Stimulated activated CD8-positive, alpha-beta memory T cell treated with anti-CD3 and anti-CD28 coated beads, Interleukin-4, amount 100 ng/mL, for 24 hours (primary cell): ENCODE results near the gene NSUN3.

Source experiments
- DNase-seq: peaks from one replicate; pipeline ENCODE4 v3.0.0-alpha.2; 2020; ENCODE audit warnings: low read depth

The NSUN3 gene

DNA sequence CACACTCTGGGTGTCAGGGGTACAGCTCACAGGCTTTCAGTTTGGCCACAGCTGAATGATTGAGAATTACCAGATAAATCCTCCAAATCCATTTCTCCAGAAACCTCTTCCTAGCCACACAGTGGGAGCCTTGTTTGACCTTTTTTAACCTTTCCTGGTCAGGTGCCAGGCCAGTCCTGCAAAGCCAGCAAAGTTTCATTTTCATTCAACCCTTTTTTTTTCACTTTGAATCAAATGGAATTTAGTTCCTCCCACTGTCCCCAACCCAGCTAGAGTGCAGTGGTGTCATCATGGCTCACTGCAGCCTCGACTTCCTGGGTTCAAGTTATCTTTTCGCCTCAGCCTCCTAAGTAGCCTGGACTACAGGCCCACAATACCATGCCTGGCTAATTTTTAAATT lies 67.8 kb downstream of the NSUN3 start:
- DNase-seq = no peak

DNA sequence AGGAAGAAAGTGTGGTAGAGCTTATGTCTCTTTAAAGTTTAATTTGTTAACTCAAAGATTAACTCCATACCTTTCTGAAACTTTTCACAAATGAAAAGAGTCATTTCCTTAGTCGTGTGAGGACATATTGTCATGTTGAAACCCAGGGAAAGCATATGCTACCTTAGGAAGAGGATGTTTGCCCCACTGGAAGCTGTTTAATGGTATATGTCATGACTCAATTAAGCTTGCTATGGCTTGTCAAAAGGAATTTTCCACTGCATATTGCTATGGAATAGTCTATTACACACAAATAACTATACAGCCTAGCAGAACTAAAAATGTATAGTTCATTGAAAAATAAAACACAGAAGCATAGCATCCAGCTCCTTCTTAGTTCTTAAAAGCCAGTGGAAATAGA lies 69.9 kb downstream of the NSUN3 start:
- DNase-seq = no peak

DNA sequence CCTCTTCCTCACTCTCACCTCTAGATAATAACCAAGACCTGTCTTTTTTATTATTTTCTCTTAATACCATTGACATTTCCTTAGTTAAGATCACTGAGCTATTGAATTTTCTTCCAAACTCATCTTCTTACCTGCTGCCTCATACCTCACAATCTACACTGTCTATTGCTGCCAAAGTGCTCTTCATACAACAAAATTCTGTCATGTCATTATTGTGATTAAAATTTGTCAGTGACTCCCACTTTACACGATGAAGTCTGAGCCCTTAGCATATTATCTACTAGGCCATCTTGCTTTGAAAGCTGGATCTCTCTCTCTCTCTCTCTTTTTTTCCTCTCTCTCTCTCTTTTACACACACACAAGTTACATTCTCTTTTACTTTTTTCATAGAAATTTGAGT lies 73.3 kb downstream of the NSUN3 start:
- DNase-seq = no peak

DNA sequence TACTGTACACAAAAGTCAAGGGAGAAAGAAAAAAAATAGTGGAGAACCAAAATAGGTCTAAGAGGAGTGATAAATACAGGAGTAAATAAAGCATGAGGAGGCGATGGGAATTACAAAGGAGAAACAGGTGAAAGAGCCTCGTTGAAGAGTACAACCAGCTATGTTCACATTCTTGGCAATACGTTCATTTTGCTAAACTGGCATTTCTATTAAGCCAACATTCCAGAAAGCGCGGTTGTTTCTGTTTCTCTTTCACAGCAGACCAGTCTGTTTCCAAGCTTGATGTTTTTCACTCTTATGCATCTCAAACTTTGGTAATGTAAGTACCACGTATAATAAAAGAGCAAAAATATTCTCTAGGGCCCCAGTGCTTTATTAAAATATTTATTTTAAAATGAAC lies 74.5 kb downstream of the NSUN3 start:
- no peak for DNase-seq

DNA sequence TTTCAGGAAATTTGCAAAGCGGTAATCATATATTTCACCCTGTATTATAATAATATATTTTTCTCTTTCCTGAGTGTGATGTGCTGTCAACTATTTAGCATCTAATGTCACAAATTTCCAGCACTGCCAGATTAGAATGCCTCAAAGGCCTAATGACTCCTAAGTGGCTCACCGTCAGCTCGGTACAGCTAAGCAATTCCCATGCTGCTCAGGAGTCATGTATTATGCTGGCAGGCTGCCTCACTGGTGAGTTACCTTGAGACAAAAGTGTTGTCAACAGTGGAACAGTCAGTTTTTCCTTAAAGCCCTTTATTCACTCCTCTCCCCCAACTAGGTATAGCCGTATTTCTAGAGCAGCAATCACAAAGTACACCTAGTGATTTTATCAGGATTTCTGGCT lies 83.6 kb downstream of the NSUN3 start:
- no peak for DNase-seq

DNA sequence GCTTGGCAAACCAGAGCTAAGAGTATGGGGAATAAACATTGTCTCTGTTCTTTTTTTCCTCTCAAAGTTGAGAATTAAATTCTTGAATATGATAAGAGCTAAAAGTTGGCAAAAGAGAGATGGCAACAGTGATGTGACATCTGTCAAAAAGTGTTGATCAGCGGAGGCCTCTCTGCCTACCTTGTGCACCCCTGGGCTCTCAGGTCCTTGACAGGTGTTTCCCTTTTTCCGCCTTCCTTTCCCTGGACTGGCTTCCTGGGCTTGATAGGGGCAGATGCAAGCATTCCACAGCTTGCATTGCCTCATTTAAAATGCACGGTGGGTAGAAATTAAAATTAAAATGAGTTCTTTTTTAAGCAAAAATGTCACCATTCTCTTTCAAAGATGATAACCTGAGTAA lies 84.2 kb downstream of the NSUN3 start:
- DNase-seq = no peak

DNA sequence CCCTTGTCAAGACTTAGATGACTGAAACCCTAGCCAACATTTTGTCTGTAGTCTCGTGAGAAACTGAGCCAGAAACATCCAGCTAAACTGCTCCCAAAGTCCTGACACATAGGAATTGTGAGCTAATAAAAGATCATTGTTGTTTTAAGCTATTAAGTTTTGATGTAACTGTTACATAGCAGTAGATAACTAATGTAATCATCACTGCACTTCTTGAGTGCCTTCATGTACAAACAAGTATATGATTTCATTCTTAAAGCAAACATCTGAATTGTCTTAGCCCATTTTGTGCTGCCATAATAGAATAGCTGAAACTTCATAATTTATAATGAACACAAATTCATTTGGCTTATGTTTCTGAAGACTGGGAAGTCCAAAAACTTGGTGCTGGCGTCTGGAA lies 87.3 kb downstream of the NSUN3 start:
- no peak for DNase-seq

DNA sequence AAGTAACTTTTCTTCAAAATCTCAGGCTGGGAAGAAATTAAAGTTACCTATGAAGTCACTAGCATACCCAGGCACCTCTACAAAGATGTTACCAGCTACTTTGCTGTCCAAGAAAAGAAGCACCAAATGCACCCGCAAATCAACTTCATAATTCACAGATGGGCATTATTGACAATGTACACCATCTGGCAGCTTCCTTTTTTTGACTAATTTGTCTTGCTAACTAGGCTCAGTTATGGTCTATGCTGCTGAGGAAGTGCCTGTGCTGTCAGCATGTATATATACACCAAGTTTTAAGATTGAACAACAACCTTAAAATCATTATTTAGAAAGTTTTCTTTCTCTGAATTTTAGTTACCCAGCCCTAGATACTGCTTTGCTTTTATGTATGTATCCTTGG lies 93.8 kb downstream of the NSUN3 start:
- DNase-seq = no peak

DNA sequence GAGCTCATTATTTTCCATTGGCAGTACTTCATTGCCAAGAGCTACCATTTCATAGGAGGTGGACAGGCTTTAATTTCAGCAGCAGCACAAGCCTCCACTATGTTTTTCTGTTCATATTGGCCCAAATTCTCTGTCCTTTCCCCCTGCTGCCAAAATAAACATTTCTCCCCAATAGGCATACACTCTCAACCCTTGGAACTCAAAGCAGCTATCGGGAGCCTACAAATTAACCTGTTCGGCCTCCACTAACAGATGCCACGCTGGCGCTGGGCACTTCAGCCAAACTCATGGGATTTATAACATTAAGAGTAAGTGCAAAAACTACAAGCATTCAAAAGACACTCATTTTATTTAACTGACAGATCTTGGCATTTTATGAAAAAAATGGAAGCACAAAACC lies 95.7 kb downstream of the NSUN3 start:
- no peak for DNase-seq

DNA sequence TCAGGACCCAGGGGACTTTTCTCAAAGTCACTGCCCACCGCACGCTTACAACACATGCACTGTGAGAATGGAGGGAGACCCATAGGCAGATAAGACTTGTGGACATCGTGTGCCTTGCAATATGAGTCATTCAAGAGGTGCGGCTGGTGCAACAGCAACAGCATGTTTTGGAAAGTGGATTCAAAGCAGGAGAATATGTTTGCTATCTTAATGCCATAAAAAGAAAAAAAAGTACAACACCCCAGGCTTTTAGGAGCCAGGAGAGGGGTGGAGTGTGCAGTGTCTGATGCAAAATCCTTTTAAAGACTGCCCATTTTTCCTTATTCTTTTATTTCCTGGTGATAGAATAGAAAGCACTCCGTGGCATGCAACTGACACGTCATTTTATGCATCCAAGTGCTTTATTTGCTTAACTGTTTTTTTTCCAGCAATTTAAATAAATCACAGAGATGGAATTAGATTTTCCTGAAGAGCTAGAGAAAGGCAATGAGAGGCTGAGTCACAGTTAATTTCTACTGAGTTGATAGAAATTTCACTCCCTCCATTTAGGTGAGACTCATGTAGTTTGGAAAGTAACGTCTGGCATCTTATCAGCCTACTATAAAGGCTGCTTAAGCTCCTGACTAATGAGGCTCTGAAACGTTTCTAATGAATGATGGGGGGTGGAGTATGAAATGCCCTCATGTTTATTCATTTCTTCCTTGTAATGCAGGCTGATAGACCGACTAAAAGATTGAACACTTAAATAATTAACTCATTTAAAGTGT lies 96.4 kb downstream of the NSUN3 start:
- no peak for DNase-seq

DNA sequence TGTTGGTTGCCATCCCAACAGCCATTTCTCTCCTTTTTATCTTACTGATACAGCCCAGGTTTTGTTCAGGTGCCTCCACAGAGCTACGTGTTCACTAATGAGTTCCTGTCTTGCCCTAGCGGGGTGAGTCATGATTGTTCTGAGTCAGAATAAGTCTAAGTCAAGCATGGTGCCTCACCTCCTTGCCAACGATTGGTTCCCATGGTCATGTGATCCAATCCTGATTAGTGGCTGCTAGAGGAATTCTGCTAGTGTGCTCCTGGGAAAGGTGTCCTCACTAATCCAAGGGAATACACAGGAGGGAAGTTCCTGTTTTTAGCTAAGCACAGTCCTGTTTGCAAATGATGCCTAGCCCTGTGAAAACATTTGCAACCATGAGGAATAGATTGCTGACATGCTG lies 99.8 kb downstream of the NSUN3 start:
- no peak for DNase-seq

DNA sequence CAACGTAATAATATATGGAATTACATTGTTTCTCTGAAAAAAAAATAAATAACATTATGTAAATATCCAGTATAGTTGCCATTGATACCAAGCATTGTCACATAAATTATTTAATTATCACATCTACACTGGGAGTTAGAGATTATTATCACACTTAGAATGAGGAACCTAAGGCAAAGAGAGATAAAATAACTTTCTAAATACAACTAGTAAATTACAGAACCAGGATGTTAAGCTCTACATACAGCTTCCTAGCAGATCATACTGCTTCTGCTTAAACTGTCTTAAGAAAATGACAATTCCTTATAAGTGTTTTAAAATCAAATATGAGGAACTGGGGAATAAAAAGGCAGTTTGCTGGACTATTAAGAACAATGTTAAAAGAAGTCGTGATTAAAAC lies 104.5 kb downstream of the NSUN3 start:
- no peak for DNase-seq

DNA sequence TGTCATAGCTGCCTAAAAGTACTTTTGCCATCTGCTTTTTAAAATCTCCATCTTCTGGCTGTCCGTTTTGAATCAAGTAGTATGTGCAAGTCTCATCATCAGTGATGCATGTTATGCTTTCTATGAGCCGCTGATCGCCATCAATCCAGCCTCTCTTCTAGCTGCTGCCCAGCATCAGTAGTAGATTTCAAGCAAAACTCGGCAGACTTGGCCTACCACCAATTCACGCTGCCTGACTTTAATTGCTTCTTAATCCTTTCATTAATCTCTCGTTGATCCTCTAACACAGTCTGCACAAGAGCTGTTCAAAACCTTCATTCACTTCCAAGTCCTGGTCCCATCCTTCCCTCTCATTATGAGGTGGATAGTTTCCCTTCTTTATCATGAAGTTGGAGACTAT lies 104.9 kb downstream of the NSUN3 start:
- no peak for DNase-seq

DNA sequence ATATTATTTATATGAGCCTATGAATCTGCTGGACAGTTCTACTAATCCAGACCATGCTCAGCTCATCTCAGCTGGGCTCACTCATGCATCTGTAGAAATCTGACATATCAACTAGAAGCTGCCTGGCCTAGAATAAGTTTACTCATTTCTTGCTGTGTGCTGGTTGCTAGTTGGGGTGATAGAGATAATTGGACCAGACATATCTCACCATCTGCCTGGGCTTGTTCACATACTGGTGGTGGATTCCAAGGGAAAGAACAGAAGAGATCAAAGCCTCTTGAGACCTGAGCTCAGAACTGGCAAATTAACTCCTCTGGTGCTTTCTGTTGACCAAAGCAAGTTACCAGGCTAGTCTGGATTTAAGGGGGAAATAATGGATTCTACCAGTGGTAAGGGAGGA lies 109.1 kb downstream of the NSUN3 start:
- no peak for DNase-seq

DNA sequence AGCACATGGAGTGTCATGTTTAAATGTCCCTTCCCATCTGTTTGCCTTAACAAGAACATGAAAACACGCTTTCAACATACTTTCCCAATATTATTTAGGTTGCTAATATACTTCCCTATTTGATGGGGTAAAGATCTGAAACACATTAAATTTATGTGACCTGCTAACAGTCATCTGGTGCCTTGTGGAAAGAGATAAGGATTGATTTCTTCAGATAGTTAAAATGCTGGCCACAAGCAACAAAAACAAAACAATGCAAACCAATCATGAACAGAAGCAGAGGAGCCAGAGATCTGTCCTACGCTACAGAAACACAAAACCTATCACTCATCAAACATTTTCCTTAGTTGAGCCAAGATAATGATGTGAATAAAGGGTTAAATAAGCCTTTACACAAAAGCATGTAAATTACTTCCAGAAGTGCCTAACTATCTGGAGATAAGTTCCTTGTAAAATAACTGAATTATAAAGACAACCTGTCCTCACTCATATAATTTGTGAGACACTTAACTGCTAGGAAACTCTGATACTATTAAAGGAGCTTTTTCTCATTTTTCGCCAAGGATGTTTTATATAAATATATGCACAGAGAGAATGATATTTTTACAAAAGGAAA lies 109.9 kb downstream of the NSUN3 start:
- DNase-seq = no peak

DNA sequence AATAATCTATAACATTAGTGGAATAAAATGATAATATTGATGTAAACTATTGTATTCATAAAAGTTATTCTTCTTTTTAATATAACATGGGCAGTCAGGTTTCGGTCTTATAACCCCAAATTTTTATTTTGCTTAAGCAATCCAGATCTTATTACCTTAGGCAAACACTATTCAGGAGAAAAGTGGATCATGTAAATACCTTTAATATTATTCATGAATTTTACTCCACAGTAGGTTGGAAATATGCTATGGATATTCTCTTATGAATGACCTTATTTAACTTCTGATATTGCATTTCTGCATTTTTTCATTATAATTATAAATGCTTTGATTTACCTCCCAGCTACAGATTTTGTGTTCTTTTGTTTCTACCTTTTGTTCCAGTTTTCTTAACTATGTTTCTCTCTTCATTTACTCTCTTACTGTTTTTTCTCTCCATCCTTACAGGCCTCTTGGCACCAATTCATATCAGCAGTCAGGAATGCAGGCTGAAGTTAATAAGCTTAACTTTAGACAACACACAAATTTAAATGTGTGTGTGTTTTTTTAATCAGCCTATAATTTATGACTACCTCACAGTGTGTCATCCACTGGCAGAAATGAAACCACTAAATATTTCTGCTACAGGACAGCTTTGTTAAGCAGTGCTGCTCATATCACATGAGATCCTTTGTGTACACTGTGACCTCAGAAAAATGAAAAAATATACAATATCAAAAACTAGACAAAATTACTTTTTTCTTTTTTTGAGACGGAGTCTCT lies 111.0 kb downstream of the NSUN3 start:
- no peak for DNase-seq

DNA sequence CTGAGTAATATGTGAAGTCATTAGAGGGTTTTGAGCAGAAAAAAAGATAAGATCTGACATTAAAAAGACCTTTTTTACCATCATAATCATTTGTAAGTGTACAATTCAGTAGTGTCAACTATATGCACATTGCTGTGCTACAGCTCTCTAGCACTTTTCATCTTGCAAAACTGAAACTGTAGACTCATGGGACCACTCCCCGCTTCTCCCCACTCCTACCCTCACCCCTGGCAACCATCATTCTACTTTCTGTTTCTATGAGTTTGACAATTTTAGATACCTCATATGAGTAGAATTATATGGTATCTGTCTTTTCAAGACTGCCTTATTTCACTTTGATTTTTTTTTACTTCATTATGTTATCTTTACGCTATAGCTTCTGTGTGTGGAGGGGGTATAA lies 112.8 kb downstream of the NSUN3 start:
- no peak for DNase-seq

DNA sequence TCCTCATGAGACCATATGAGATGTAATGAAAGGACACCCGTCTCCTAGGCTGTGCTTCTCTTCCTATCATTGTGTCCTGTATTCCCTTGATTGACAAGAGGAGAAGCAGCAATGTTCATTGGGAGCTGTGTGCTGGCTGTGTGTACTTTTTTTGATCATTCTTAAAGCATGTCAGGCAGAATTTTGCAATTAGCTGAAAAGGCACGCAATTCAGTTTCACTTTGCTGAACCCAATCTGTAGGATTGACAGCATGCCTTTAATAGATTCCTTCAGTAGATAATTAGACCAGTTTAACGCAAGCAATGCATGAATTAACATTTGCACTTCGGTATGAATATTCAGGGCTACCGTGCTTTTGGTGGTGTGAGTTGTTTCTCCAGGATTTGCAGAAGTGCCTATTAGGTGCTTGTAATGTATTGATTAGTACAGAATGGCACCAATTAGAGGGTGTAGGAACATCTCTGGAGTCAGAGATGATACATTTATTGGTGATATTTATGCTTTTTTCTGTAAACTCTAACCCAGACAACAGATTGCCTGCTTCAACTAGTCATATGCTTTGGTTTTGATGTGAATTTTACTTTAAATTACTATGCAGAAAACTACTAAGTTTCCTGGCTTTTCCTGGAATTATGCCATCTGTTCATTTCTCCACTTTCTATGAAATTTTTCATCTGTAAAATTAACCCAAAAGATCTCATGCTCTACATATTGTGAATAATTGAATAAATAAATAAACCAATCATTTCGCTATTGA lies 114.3 kb downstream of the NSUN3 start:
- no peak for DNase-seq
